T follicular helper cell (primary cell): ENCODE results near the gene RPS6KA4.

ENCODE experiments used
- DNase-seq: peaks from one replicate; pipeline ENCODE4 v3.0.0-alpha.2; 2020; ENCODE audit warnings: low read depth

RPS6KA4 gene

DNA sequence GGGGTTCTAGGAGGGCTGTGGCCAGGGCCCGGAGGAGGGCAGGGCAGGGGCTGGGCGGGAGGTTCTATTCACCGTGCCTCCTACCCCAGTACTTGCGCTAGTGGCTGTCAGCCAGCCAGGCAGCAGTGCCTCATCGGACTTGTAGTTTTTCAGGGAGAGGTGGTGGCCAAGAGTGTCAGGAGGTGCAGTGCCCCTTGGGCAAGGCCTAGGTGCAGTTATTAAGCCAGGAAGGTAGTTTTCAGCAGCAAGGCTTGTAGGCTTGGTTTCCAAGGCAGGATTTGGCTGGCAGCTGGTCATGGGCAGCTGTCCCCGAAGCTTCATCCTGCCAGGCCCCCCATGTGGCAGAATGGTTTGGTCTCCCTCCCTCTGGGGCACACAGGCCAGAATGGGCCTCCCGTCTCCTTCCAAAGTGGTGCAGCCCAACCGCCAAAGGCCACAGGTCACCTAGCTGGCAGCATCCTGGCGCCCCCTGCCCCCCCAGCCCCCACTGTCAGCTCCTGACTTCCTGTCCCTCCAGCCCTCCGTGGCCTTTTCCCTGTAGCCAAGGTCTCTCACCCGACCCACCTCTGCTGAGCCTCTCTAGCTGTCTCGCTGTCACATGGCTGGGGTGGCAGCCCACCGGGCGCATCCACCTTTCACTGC lies 10.5 kb upstream of the RPS6KA4 start:
- no peak for DNase-seq

- no peak for DNase-seq
Measured at GRCh38 chr11:64349025-64349387, 10.0 kb upstream of the RPS6KA4 start.

DNA sequence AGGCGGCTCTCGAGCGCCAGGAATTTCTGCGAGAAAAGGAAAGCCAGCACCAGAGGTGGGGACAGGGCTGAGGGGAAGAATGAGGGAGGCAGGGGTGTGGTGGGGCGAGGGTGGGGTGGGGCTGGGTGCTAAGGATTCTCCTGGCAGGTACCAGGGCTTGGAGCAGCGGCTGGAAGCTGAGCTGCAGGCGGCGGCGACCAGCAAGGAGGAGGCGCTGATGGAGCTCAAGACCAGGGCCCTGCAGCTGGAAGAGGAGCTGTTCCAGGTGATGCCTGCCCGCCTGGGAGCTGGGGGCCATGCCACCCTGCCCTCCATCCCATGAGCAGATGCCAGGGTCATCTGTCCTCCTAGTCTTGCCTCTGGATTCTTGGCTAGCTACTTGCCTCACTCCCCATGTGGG lies 9.6 kb upstream of the RPS6KA4 start:
- no peak for DNase-seq

GRCh38 chr11:64351136-64351631 lies 7.8 kb upstream of the RPS6KA4 start:
- no peak for DNase-seq

DNA sequence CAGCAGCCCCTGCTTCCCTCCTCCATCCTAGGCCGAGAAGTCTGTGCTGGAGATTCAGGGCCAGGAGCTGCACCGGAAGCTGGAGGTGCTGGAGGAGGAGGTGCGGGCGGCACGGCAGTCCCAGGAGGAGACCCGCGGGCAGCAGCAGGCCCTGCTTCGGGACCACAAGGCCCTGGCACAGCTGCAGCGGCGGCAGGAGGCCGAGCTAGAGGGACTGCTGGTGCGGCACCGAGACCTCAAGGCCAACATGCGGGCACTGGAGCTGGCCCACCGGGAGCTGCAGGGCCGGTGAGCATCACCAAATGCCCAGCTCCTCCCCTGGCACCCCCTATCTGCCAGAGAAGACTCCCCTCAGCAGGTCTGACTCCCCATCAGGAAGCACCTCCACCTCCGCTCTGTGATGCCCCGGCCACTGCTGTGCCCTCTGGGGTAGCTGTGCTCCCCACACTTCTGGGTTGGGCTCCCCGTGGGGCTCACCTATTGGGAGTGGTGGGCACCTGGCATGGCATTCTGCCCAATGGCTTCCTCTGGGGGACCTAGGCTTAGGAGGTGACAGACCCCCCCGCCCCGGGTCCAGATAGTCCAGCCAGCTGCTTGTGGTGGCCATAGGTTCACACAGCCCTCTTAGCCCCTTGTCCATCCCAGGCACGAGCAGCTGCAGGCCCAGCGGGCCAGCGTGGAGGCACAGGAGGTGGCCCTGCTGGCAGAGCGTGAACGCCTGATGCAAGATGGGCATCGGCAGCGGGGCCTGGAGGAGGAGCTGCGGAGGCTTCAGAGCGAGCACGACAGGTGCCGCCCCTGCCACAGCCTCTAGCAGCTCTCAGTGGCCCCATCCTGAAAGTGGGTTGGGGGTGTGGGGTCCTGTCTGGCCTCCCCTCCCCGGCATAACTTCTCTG lies 6.6 kb upstream of the RPS6KA4 start:
- DNase-seq, result no peak

DNA sequence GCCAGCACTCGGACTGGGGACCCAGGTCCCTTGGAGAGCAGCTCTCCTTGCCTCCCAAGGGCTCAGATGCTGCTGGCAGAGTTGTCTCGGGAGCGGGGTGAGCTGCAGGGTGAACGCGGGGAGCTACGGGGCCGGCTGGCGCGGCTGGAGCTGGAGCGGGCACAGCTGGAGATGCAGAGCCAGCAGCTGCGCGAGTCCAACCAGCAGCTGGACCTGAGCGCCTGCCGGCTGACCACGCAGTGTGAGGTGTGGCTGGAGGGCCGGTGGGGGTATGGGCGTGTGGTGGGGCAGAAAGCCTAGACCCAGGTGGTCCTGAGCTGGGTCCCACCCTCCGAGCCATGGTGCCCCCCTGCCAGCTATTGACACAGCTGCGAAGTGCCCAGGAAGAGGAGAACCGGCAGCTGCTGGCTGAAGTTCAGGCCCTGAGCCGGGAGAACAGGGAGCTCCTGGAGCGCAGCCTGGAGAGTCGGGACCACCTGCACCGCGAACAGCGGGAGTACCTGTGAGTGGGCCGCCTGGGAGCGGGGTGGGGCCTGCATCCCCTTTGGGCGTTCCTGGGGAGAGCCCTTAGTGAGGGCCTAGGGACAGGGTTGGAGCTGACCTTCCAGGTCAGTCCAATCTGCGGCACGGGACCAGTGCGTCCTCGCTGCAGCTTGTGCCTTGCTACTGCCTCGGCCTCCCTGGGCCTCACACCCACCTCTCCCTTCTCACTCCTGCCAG lies 5.8 kb upstream of the RPS6KA4 start:
- no peak for DNase-seq

DNA sequence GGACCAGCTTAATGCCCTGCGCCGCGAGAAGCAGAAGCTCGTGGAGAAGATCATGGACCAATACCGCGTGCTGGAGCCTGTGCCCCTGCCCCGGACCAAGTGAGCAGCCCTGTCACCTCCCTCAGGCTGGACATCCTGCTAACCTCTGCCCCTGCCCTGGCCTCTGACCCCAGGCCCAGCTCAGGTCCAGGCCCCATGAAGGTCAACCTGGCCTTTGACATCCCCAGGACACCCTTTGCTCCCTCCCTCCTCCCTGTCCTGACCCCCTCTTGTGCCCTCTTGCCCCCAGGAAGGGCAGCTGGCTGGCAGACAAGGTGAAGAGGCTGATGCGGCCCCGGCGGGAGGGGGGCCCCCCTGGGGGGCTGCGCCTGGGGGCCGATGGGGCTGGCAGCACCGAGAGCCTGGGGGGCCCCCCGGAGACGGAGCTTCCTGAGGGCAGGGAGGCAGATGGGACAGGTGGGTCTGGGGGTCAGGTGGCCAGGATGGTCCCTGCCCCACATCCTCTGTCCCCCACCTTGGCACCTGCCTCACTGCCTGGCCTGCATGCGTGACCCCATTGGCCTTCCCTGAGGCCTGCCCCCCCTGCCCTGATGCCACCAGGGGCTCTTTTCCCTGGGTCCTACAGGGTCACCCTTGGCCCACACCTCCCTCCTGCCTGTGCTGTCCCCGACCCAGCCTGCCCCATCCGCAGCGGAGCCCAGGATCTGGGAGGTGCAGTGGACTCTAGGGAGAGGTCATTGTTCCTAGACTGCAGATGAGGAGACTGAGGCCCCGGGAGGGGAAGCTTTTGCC lies 5.1 kb upstream of the RPS6KA4 start:
- no peak for DNase-seq

DNA sequence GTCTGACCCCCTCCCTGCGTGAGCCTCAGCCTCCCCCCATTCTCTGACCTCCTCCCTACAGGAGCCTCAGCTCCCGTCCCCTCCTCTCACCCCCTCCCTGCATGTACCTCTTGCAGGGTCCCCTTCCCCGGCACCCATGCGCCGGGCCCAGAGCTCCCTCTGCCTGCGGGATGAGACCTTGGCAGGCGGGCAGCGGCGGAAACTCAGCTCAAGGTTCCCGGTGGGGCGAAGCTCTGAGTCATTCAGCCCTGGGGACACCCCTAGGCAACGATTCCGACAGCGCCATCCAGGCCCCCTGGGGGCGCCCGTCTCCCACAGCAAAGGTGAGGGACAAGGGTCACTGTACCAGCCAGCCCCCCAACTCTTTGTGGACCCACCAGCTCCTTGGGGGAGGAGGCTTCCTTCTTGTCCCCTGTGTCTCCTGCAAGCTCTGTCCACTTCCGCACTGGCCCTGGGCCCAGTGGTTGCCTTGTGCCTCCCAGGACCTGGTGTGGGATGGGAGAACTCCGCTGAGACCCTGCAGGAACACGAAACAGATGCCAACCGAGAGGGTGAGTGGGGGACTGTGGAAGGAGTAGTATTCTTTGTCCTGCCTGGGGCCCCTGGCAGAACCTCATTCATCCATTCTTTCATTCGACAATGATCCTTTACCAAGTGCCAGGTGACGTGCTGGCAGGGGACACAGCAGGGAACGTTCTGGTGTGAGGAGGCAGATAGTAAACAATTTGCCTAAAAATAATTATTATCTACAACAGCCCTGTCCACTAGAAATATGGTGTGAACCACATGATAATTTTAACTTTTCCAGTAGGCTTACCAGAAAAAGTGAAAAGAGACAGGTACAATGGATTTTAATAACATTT lies 3.7 kb upstream of the RPS6KA4 start:
- DNase-seq, result no peak

DNA sequence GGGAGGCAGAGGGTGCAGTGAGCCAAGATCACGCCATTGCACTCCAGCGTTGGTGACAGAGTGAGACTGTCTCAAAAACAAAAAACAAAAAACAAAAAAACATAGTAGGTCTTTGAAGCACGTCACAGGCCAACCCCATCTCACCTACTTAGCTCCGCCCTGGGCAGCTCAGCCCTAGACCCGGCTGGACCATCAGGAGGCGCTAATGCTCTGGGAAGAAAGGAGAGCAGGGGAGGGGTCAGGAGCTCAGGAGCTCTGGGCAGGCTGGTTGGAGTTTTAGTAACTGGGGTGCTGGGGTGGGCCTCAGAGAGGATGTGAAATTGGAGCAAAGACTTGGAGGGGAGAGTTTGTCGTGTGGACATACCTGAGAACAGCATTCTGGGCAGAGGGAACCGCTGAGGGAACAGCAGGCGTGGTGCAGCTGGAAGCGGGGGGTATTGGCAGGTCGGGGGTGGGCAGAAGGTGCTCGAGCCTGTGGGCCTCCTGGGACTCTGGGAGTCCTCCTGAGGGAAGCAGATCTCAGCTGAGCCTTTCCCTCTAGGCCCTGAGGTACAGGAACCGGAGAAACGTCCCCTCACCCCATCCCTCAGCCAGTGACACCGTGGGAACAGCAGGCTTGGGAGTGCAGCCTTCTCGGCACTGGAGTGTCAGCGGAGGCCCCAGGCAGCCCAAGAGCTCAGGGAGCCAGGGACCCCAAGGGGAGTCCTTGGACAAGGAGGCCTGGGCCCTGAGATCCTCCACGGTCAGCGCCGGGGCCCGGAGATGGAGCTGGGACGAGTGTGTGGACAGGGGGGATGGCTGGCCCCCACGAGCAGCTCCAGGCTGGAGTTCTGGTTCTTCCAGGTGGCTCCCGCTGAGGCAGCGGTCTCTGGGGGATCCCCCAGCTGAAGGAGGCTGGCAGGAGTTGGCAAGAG lies 2.2 kb upstream of the RPS6KA4 start:
- no peak for DNase-seq

- DNase-seq, result no peak
Measured at GRCh38 chr11:64357446-64357845, 1.5 kb upstream of the RPS6KA4 start.

DNA sequence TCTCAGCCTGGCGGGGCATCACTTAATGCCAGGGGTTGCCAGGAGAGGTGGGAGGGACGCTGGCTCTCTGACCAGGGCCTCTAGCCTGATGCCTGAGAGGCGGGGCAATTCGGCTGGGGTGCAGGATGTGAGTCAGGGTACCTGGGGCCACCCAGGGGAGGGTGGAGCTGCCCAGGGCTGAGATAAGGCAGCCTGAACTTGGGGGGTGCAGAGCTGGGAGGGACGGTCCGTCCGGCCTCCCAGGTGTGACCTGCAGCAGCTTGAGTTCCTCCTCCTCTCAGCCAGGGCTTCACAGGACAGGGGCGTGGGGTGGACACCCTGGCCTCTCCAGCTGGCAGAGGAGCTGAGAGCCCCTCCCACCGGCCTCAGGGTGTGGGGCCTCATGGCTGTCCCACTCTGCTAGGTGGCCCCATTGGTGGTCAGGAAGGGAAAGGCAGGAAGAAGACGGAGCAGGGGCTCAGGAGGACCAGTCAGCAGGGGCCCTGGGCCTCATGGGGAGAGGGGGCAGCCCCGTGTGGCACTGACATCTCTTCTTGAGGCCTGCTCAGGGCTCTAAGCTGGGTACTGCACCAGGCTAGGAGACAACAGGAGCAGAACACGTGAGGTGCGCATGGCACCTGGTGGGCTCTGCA lies 942 bp upstream of the RPS6KA4 start:
- DNase-seq, result no peak

DNA sequence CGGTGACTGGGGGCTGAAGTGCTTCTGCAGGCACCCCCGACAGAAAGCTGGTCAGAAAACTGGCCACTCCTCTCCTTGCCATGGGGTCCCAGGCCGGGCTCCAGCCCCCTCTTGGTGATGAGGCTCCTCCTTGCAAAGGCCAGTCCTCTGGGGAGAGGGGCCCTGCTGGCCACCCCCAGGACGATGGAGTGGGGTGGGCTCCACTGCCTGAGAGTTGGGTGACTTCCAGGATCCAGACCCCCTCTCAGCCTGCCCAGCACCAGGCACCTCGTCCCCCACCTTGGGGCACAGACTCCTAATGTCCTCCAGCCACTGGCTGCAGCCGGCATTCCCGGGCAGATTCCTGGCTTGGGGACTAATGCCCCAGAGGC lies 441 bp upstream of the RPS6KA4 start:
- DNase-seq, result no peak

GRCh38 chr11:64359712-64360445 lies 917 bp downstream of the RPS6KA4 start:
- DNase-seq, result no peak

DNA sequence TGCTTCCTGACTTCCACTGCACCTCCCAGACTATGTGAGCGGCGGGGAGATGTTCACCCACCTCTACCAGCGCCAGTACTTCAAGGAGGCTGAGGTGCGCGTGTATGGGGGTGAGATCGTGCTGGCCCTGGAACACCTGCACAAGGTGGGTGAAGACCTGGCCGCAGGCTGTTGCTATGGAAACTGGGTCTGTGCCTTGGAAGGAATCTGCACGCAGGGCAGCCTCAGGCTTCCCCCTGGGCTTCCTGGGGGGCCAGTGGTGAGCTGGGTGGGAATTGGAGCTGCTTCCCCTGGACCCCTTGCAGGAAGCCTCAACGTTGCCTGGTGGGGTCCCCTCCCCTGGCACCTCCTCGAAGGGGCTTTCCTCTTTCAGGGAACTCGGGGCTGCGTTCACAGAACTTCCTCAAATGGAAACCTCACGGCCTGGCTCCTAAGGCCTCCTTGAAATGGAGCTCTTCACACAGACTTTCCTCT lies 1.5 kb downstream of the RPS6KA4 start:
- no peak for DNase-seq

DNA sequence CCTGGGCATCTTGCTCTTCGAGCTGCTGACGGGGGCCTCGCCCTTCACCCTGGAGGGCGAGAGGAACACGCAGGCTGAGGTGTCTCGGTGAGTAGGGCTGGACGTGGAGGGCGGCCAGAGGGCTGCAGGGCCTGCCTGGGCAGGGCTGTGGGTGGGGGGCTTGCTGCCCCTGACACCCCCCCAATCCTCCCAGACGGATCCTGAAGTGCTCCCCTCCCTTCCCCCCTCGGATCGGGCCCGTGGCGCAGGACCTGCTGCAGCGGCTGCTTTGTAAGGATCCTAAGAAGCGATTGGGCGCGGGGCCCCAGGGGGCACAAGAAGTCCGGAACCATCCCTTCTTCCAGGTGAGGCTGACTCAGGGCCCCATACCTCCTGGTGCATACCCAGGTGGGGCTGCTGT lies 2.7 kb downstream of the RPS6KA4 start:
- DNase-seq, result no peak

DNA sequence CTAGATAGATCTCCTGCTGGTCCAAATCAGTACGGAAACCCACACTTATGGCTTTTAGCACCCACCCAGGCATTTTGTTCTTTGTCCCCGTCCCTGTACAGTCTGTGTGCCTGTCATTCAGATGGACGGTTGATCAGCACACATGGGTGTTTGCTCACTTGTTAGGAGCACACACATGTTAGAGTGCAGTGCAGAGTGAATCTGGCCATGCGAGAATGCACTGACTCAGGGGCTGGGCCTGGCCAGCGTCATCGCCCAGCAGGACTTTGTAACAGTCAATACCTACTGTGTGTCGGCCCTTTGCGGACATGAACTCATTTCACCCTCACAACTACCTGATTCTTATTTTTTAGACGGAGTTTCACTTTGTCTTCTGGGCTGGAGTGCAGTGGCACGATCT lies 3.4 kb downstream of the RPS6KA4 start:
- DNase-seq, result no peak

- no peak for DNase-seq
Measured at GRCh38 chr11:64364435-64364834, 5.5 kb downstream of the RPS6KA4 start.

- DNase-seq, result no peak
Measured at GRCh38 chr11:64364911-64365310, 5.9 kb downstream of the RPS6KA4 start.

GRCh38 chr11:64366751-64367150 lies 7.8 kb downstream of the RPS6KA4 start:
- DNase-seq, result no peak
